PC-9 (cell line): ENCODE measurements around the gene ATAD2B. TPM values are rescaled to one million over a fixed set of nuclear protein-coding genes. Genes with fewer than 3 reads are reported as not detected.

Experiments used
- BruUV-seq: library from RNA; stranded (reverse); fragments of 400-500 nt; replicated peaks from 2 replicates; lab custom pipeline; 2021; lab: Mats Ljungman, UMichigan
- CTCF ChIA-PET: fragments of 300-600 bp; sonication (Branson Sonifier 250); formaldehyde crosslinking; loops from one replicate; lab custom pipeline; 2022; ENCODE audit warnings: antibody characterized with exemption; lab: Charles Lee
- POLR2A ChIA-PET: fragments of 300-600 bp; sonication (Branson Sonifier 250); formaldehyde crosslinking; loops from one replicate; lab custom pipeline; 2022; ENCODE audit warnings: antibody characterized with exemption; ENCODE audit not compliant: unreplicated experiment; lab: Charles Lee
- DNase-seq, 2 experiments: peaks; one replicate each; pipeline versions ENCODE4 v3.0.0 to v3.0.0-alpha.2; 2015 to 2022; ENCODE audit warnings: mixed read lengths in 1 of 2
- H2AFZ ChIP-seq: fragments of 200-600 bp; sonication (generic); 2 replicates; pipeline ENCODE4 v1.8.1; 2017; ENCODE audit warnings: antibody characterized with exemption
- H3F3A ChIP-seq: fragments of 200-600 bp; sonication (generic); 2 replicates; pipeline ENCODE4 v1.8.1; 2017; ENCODE audit warnings: antibody characterized with exemption, mild to moderate bottlenecking, low read depth; ENCODE audit not compliant: insufficient read depth
- H3K27ac ChIP-seq: fragments of 200-600 bp; sonication (generic); 2 replicates; pipeline ENCODE4 v1.6.1; 2016; ENCODE audit warnings: mixed run types
- H3K27me3 ChIP-seq: fragments of 200-600 bp; sonication (generic); 2 replicates; pipeline ENCODE4 v1.6.1; 2016; ENCODE audit warnings: low read depth, mixed run types; ENCODE audit not compliant: insufficient read depth
- H3K36me3 ChIP-seq: fragments of 200-600 bp; sonication (generic); 2 replicates; pipeline ENCODE4 v1.6.1; 2016; ENCODE audit warnings: low read depth, mixed run types
- H3K4me1 ChIP-seq: fragments of 200-600 bp; sonication (generic); replicated peaks from 2 replicates; pipeline ENCODE4 v1.6.1; 2016; ENCODE audit warnings: mixed run types; ENCODE audit not compliant: insufficient read depth
- H3K4me2 ChIP-seq: fragments of 200-600 bp; sonication (generic); 2 replicates; pipeline ENCODE4 v1.6.1; 2017; ENCODE audit warnings: mixed run types
- H3K4me3 ChIP-seq: fragments of 200-600 bp; sonication (generic); 2 replicates; pipeline ENCODE4 v1.6.1; 2016; ENCODE audit warnings: mixed run types
- H3K79me2 ChIP-seq: fragments of 200-600 bp; sonication (generic); 2 replicates; pipeline ENCODE4 v1.6.1; 2017; ENCODE audit warnings: low read depth, mixed run types
- H3K9me2 ChIP-seq: fragments of 200-600 bp; sonication (generic); 2 replicates; pipeline ENCODE4 v1.8.1; 2017; ENCODE audit warnings: mild to moderate bottlenecking; ENCODE audit not compliant: insufficient read depth
- H3K9me3 ChIP-seq: fragments of 200-600 bp; sonication (generic); 2 replicates; pipeline ENCODE4 v1.8.1; 2016; ENCODE audit warnings: low read depth; ENCODE audit not compliant: insufficient read depth
- H4K20me1 ChIP-seq: fragments of 200-600 bp; sonication (generic); 2 replicates; pipeline ENCODE4 v1.8.1; 2017; ENCODE audit not compliant: insufficient read depth
- EZH2 ChIP-seq: fragments of 200-600 bp; sonication (generic); IDR thresholded peaks from 2 replicates; pipeline ENCODE4 v1.8.0; 2017; ENCODE audit warnings: antibody characterized with exemption, low read depth
- intact Hi-C: fragments of 100-400 bp; cut with micrococcal nuclease; formaldehyde crosslinking; loops from one replicate; pipeline ENCODE4 v1.10.0; 2022; ENCODE audit not compliant: unreplicated experiment
- total RNA-seq: library from RNA; stranded (reverse); gene quantifications from 2 replicates; pipeline ENCODE4 v1.2.3, GENCODE V29; 2021
- TF ChIP-seq, protein P1 (sequence below): fragments of 200-600 bp; sonication (generic); conservative IDR thresholded peaks from 2 replicates; pipeline ENCODE4 v1.6.1; 2017; ENCODE audit warnings: mixed run types, antibody characterized with exemption, mild to moderate bottlenecking, moderate library complexity

Gene ATAD2B
- total RNA-seq, 1 experiment from 2014 or later = 12.6 TPM

DNA sequence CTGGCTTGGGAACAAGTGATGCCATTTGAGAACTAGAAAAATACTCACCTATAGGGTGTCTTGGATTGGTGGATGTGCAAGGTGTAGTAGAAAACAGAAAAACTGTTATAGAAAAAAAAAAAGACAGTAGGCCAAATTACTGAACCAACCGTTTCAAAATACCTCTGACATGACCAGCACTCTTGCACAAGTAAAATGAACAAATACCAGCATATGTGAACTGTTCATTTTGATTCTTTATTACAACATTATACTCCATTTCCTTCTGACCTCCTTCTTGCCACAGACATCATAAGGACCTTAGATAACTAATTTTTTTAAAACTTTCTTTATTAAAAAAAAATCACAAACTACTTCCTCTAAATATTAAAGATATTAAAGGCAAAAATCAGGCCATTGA lies 125.5 kb downstream of the ATAD2B start:
- Histone ChIP-seq H3K9me3 (no peaks in the 10 kb centered on the region; the same call in 1 of the 2 replicates), H3K4me3 (no peak overlapping the region), H3K36me3 (peaks cover 6% of the 10 kb centered on the region; the same call in 1 of the 2 replicates), H3K4me2 (no peak overlapping the region), H3F3A (peaks cover 7% of the 10 kb centered on the region; the same call in 1 of the 2 replicates), H3K9me2 (no peaks in the 10 kb centered on the region), H3K79me2 (no peaks in the 10 kb centered on the region), H3K4me1 (peaks cover 34% of the 10 kb centered on the region), H4K20me1 (no peaks in the 10 kb centered on the region), H2AFZ (no peak overlapping the region), H3K27ac (no peak overlapping the region), H3K27me3 (no peaks in the 10 kb centered on the region)
- intact Hi-C loops = no loop called here
- BruUV-seq = no TSS peak
- TF ChIP-seq, protein P1, sequence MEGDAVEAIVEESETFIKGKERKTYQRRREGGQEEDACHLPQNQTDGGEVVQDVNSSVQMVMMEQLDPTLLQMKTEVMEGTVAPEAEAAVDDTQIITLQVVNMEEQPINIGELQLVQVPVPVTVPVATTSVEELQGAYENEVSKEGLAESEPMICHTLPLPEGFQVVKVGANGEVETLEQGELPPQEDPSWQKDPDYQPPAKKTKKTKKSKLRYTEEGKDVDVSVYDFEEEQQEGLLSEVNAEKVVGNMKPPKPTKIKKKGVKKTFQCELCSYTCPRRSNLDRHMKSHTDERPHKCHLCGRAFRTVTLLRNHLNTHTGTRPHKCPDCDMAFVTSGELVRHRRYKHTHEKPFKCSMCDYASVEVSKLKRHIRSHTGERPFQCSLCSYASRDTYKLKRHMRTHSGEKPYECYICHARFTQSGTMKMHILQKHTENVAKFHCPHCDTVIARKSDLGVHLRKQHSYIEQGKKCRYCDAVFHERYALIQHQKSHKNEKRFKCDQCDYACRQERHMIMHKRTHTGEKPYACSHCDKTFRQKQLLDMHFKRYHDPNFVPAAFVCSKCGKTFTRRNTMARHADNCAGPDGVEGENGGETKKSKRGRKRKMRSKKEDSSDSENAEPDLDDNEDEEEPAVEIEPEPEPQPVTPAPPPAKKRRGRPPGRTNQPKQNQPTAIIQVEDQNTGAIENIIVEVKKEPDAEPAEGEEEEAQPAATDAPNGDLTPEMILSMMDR = no peak
- TF ChIP-seq EZH2 = no peak
- POLR2A ChIA-PET = interaction anchor here (0.5 to 0.6 kb wide), 2 partner anchors 18 to 189 kb away, joined by 4 to 7 read pairs; no protein-coding TSS in a partner anchor
- CTCF ChIA-PET = interaction anchor here (0.5 kb wide), 1 partner anchor 483 kb away, joined by 5 read pairs; no protein-coding TSS in a partner anchor
- DNase-seq = peak in 1 of 2 experiments; percentile 52

DNA sequence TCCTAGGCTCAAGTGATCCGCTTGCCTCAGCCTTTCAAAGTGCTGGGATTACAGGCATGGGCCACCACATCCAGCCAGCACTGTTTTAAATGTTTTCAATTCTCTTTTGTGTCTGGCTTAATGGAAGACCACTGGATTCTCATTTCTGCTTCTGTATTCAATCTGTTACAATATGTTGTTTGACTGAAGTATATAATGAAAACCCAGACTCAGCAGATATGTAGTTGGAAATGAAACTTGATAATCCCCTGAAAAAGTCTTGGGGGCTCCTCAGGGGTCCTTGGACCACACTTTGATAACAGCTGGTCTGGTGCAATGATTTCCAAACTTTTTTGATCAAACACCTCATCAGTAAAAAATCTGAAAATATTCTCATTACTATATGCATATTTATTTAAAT lies 132.7 kb downstream of the ATAD2B start:
- no peak overlapping the region for H3K27ac ChIP-seq
- no peak overlapping the region for H2AFZ ChIP-seq
- ChIA-PET POLR2A (no interaction called here), CTCF (no interaction called here)
- no peak overlapping the region for H3K4me3 ChIP-seq
- H3K4me1 ChIP-seq = peaks cover 25% of the 10 kb centered on the region
- no peaks in the 10 kb centered on the region; the same call in 1 of the 2 replicates for H3K9me3 ChIP-seq
- H3K9me2 ChIP-seq = no peaks in the 10 kb centered on the region
- H4K20me1 ChIP-seq = no peaks in the 10 kb centered on the region
- intact Hi-C loops = no loop called here
- H3F3A ChIP-seq = peaks cover 25% of the 10 kb centered on the region
- no peaks in the 10 kb centered on the region for H3K27me3 ChIP-seq
- H3K36me3 ChIP-seq = peaks cover 6% of the 10 kb centered on the region; the same call in 1 of the 2 replicates
- H3K4me2 ChIP-seq = no peak overlapping the region
- no peaks in the 10 kb centered on the region for H3K79me2 ChIP-seq
- no TSS peak for BruUV-seq
- no peak for DNase-seq
- TF ChIP-seq, protein P1 = no peak
- no peak for TF ChIP-seq EZH2

DNA sequence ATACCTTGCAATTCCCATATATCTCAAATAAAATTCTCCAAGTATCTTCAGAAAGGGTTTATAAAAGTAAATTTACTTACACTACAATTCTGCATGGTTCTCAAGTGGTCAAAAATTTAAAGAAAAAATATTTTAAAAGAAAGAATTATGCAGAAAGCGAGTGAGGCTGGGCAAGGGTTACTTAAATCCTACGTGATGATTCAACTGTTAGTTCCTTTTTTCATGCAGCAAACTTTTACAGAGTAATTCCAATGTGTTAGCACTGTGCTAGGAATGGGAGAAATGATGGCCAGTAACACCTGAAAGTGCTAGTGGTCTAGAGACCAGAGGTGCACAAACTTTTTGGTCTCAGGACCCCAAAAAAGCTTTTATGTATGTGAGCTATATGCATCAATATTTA lies 133.4 kb downstream of the ATAD2B start:
- Histone ChIP-seq H3K79me2 (no peaks in the 10 kb centered on the region), H3K27ac (no peak overlapping the region), H3K4me2 (no peak overlapping the region), H3K36me3 (peaks cover 6% of the 10 kb centered on the region; the same call in 1 of the 2 replicates), H3K9me3 (no peaks in the 10 kb centered on the region; the same call in 1 of the 2 replicates), H3K4me3 (no peak overlapping the region), H3K9me2 (no peaks in the 10 kb centered on the region), H3F3A (peaks cover 31% of the 10 kb centered on the region), H4K20me1 (no peaks in the 10 kb centered on the region), H3K27me3 (no peaks in the 10 kb centered on the region), H3K4me1 (peaks cover 33% of the 10 kb centered on the region), H2AFZ (no peak overlapping the region)
- intact Hi-C loops = no loop called here
- BruUV-seq = no TSS peak
- TF ChIP-seq EZH2 = no peak
- TF ChIP-seq, protein P1 = no peak
- ChIA-PET POLR2A (no interaction called here), CTCF (no interaction called here)
- no peak for DNase-seq
